HCT116 (cell line): ENCODE measurements around the gene B3GNT5. TPM values are rescaled to one million over a fixed set of nuclear protein-coding genes. Genes with fewer than 3 reads are reported as not detected.

ENCODE experiments used
- ATAC-seq: fragments of 200-7000 bp; cut with Tn5 transposase; 2 replicates; pipeline ENCODE4 v1.9.1; 2020; ENCODE audit warnings: mild to moderate bottlenecking, moderate library complexity
- BruUV-seq: library from RNA; stranded (reverse); fragments of 400-500 nt; replicated peaks from 2 replicates; lab custom pipeline; 2021; lab: Mats Ljungman, UMichigan
- CTCF ChIA-PET: fragments of 300-600 bp; sonication (Branson Sonifier 250); formaldehyde crosslinking; loops from one replicate; lab custom pipeline; 2021; ENCODE audit warnings: antibody characterized with exemption; lab: Charles Lee
- POLR2A ChIA-PET: fragments of 300-600, 350-600 bp; sonication (Branson Sonifier 250); formaldehyde crosslinking; loops from one replicate; lab custom pipeline; 2021; ENCODE audit warnings: antibody characterized with exemption; lab: Charles Lee
- RAD21 ChIA-PET, 2 experiments: fragments of 300-600 bp; sonication (Branson Sonifier 250); formaldehyde crosslinking; loops; one replicate each; lab custom pipeline; 2023; ENCODE audit warnings: low total read pairs in 2 of 2; ENCODE audit not compliant: uncharacterized antibody in 2 of 2, unreplicated experiment in 2 of 2, low non-redundant PET in 1 of 2; lab: Charles Lee
- DNase-seq: peaks from one replicate; pipeline ENCODE4 v3.0.0-alpha.2; 2010; ENCODE audit warnings: low read depth, low spot score
- H2AFZ ChIP-seq: fragments of 200-600 bp; shearing (Covaris generic), sonication (generic); 2 replicates; pipeline ENCODE4 v1.6.1; 2017; ENCODE audit warnings: low read depth, mixed run types, mixed read lengths, antibody characterized with exemption, low read length; ENCODE audit not compliant: poor library complexity, severe bottlenecking
- H3K27ac ChIP-seq: 2 replicates; pipeline ENCODE4 v1.5.1; 2012; ENCODE audit warnings: low read depth, low read length
- H3K27me3 ChIP-seq: fragments of 200-600 bp; sonication (generic); 2 replicates; pipeline ENCODE4 v1.6.1; 2016; ENCODE audit warnings: mixed run types, low read length, mixed read lengths; ENCODE audit not compliant: insufficient read depth
- H3K36me3 ChIP-seq, 2 experiments: fragments of 200-500 bp in 1 of 2; fragments of 200-600 bp in 1 of 2; sonication (Bioruptor generic) in 1 of 2; sonication (generic) in 1 of 2; 2 replicates each; pipeline versions ENCODE4 v1.5.1 to v1.6.1; 2014 to 2016; ENCODE audit warnings: low read length in 2 of 2, inconsistent platforms in 1 of 2, mixed read lengths in 1 of 2, mixed run types in 1 of 2; ENCODE audit not compliant: insufficient read depth in 2 of 2, control insufficient read depth in 1 of 2
- H3K4me1 ChIP-seq, 2 experiments: fragments of 200-600 bp in 1 of 2; sonication (generic) in 1 of 2; 2 replicates each; pipeline versions ENCODE4 v1.5.1 to v1.6.1; 2012 to 2017; ENCODE audit warnings: low read length in 2 of 2, inconsistent platforms in 1 of 2, mild to moderate bottlenecking in 1 of 2, mixed read lengths in 1 of 2, mixed run types in 1 of 2, moderate library complexity in 1 of 2; ENCODE audit not compliant: insufficient read depth in 2 of 2, control insufficient read depth in 1 of 2
- H3K4me2 ChIP-seq: fragments of 200-600 bp; sonication (generic); 2 replicates; pipeline ENCODE4 v1.6.1; 2017; ENCODE audit warnings: mixed run types, low read length, mixed read lengths
- H3K4me3 ChIP-seq, 2 experiments: fragments of 200-600 bp in 1 of 2; sonication (generic) in 1 of 2; replicated peaks in 1 of 2; 2 replicates each; pipeline ENCODE4 v1.5.1; 2011 to 2016; ENCODE audit warnings: low read length in 2 of 2, control low read depth in 1 of 2, low read depth in 1 of 2, mild to moderate bottlenecking in 1 of 2, mixed read lengths in 1 of 2, mixed run types in 1 of 2
- H3K79me2 ChIP-seq: fragments of 200-600 bp; sonication (generic); 2 replicates; pipeline ENCODE4 v1.6.1; 2017; ENCODE audit warnings: mild to moderate bottlenecking, mixed run types, low read length, moderate library complexity, mixed read lengths; ENCODE audit not compliant: insufficient read depth
- H3K9ac ChIP-seq: fragments of 200-600 bp; sonication (generic); 2 replicates; pipeline ENCODE4 v1.6.1; 2016; ENCODE audit warnings: low read length, mixed read lengths
- H3K9me2 ChIP-seq: fragments of 200-600 bp; sonication (generic), shearing (Covaris generic); 2 replicates; pipeline ENCODE4 v1.6.1; 2017; ENCODE audit warnings: mixed run types, mild to moderate bottlenecking, moderate library complexity; ENCODE audit not compliant: insufficient read depth
- H3K9me3 ChIP-seq, 2 experiments: fragments of 200-500 bp in 1 of 2; fragments of 200-600 bp in 1 of 2; sonication (Bioruptor generic) in 1 of 2; sonication (generic) in 1 of 2; 2 replicates each; pipeline ENCODE4 v1.6.1; 2014 to 2017; ENCODE audit warnings: low read length in 2 of 2, mixed read lengths in 2 of 2, inconsistent platforms in 1 of 2, low read depth in 1 of 2, mild to moderate bottlenecking in 1 of 2, mixed run types in 1 of 2, moderate library complexity in 1 of 2; ENCODE audit not compliant: control insufficient read depth in 1 of 2, insufficient read depth in 1 of 2
- H4K20me1 ChIP-seq: fragments of 200-600 bp; sonication (generic), shearing (Covaris generic); 2 replicates; pipeline ENCODE4 v1.6.1; 2017; ENCODE audit warnings: mixed run types, mild to moderate bottlenecking, moderate library complexity; ENCODE audit not compliant: insufficient read depth
- CBX3 ChIP-seq: IDR thresholded peaks from 2 replicates; pipeline ENCODE4 v1.6.1; 2012; ENCODE audit warnings: low read depth
- CEBPB ChIP-seq: IDR thresholded peaks from 2 replicates; pipeline ENCODE4 v1.6.1; 2012; ENCODE audit warnings: low read depth
- EGR1 ChIP-seq: IDR thresholded peaks from 2 replicates; pipeline ENCODE4 v1.6.1; 2012; ENCODE audit warnings: low read depth
- ELF1 ChIP-seq: IDR thresholded peaks from 2 replicates; pipeline ENCODE4 v1.6.1; 2012; ENCODE audit warnings: low read depth, borderline replicate concordance
- EZH2 ChIP-seq: fragments of 200-600 bp; sonication (generic); IDR thresholded peaks from 2 replicates; pipeline ENCODE4 v1.6.1; 2017; ENCODE audit warnings: antibody characterized with exemption, mixed run types
- EZH2phosphoT487 ChIP-seq: fragments of 200-600 bp; IDR thresholded peaks from 2 replicates; pipeline ENCODE4 v1.6.1; 2018; ENCODE audit warnings: antibody characterized with exemption, borderline replicate concordance
- FOSL1 ChIP-seq: IDR thresholded peaks from 2 replicates; pipeline ENCODE4 v1.6.1; 2012; ENCODE audit warnings: low read depth
- JUND ChIP-seq: IDR thresholded peaks from 2 replicates; pipeline ENCODE4 v1.6.1; 2012
- POLR2A ChIP-seq: IDR thresholded peaks from 2 replicates; pipeline ENCODE4 v1.7.0; 2011; ENCODE audit warnings: borderline replicate concordance; ENCODE audit not compliant: insufficient read depth, insufficient read length; ENCODE audit errors: extremely low read depth
- POLR2AphosphoS5 ChIP-seq: IDR thresholded peaks from 2 replicates; pipeline ENCODE4 v1.6.1; 2011; ENCODE audit warnings: mild to moderate bottlenecking, low read depth, low read length, moderate library complexity
- RAD21 ChIP-seq: IDR thresholded peaks from 2 replicates; pipeline ENCODE4 v1.6.1; 2012; ENCODE audit warnings: low read depth, mild to moderate bottlenecking
- SIN3A ChIP-seq: IDR thresholded peaks from 2 replicates; pipeline ENCODE4 v1.6.1; 2012; ENCODE audit warnings: low read depth
- SP1 ChIP-seq: IDR thresholded peaks from 2 replicates; pipeline ENCODE4 v1.6.1; 2012; ENCODE audit warnings: low read depth
- SRF ChIP-seq: IDR thresholded peaks from 2 replicates; pipeline ENCODE4 v1.6.1; 2012; ENCODE audit warnings: low read depth
- TCF7L2 ChIP-seq: IDR thresholded peaks from 2 replicates; pipeline ENCODE4 v1.7.0; 2011; ENCODE audit warnings: borderline replicate concordance, inconsistent platforms; ENCODE audit not compliant: insufficient read depth, insufficient read length; ENCODE audit errors: extremely low read depth
- YY1 ChIP-seq: IDR thresholded peaks from 2 replicates; pipeline ENCODE4 v1.6.1; 2011; ENCODE audit warnings: low read length, low read depth, moderate library complexity, mild to moderate bottlenecking; ENCODE audit not compliant: insufficient replicate concordance; ENCODE audit errors: extremely low read depth
- ZNF274 ChIP-seq: fragments of 200-500 bp; sonication (Bioruptor generic); IDR thresholded peaks from 2 replicates; pipeline ENCODE4 v1.6.1; 2014; ENCODE audit warnings: mild to moderate bottlenecking, low read depth, low read length, inconsistent platforms
- intact Hi-C: fragments of 100-400 bp; cut with micrococcal nuclease; formaldehyde crosslinking; loops from 2 replicates; pipeline ENCODE4 v1.10.0; 2022
- total RNA-seq: library from RNA; stranded (reverse); gene quantifications from one replicate; pipeline ENCODE4 v1.2.1, GENCODE V29; 2021; ENCODE audit not compliant: unreplicated experiment
- TF ChIP-seq, protein P1 (sequence below), 3 experiments: fragments of 200-600 bp in 1 of 3; sonication (generic) in 1 of 3; IDR thresholded peaks in 2 of 3; conservative IDR thresholded peaks in 1 of 3; 2 replicates each; pipeline ENCODE4 v1.5.1; 2012 to 2017; ENCODE audit warnings: low read depth in 2 of 3, low read length in 2 of 3, antibody characterized with exemption in 1 of 3, borderline replicate concordance in 1 of 3, control low read depth in 1 of 3, mild to moderate bottlenecking in 1 of 3, mixed read lengths in 1 of 3, mixed run types in 1 of 3, moderate library complexity in 1 of 3; ENCODE audit not compliant: insufficient read depth in 1 of 3
- TF ChIP-seq, protein P2 (sequence below): IDR thresholded peaks from 2 replicates; pipeline ENCODE4 v1.6.1; 2012
- TF ChIP-seq, protein P3 (sequence below): IDR thresholded peaks from 2 replicates; pipeline ENCODE4 v1.6.1; 2012

B3GNT5 gene
- total RNA-seq, 1 experiment from 2014 or later: 25.3 TPM

DNA sequence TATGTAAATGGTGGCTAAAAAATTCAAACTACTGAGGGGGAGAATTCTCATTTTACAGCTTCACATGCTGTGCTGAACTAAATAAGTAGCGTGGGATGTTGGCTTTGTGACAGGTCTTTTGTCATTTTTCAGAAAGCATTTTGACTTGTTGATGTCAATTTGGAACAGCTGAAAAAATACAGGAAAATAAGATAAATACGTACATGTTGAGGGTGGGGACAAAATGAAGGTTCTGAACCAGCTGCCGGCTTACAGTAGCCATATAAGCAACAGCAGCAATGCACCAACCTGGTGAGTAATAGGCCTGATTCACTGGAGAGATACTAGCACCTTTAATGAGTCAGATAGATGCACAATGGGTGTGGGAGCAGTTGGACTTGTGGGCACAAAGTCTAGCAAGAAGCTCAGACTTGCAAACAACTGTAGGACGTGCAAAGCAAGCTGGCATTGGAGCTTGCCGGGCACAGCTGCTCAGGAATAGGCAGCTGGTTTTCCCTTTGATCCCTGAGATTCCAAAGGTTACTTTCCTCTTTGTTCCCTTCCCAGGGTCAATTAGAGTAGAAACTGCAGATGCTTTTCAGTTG lies 12.9 kb downstream of the B3GNT5 start:
- Histone ChIP-seq H3K9me3 (no peaks in the 10 kb centered on the region), H2AFZ (no peak overlapping the region), H3K9me2 (no peaks in the 10 kb centered on the region), H3K4me3 (peak overlapping the region in 1 of 2 experiments; percentile 11; a peak in 2 of 4 replicates), H3K9ac (peak overlapping the region; percentile 49), H3K4me1 (peaks cover 13 to 56% of the 10 kb centered on the region in 2 experiments), H3K4me2 (peak overlapping the region; percentile 77), H3K27me3 (no peaks in the 10 kb centered on the region), H3K27ac (no peak overlapping the region; the same call in 1 of the 2 replicates), H4K20me1 (no peaks in the 10 kb centered on the region), H3K36me3 (peaks cover 2 to 12% of the 10 kb centered on the region in 2 experiments; a peak in 2 of 4 replicates), H3K79me2 (peaks cover 68% of the 10 kb centered on the region)
- DNase-seq (peak; percentile 81), ATAC-seq (peak; percentile 93)
- ChIA-PET CTCF (interaction anchor here (1.6 kb wide), 1 partner anchor 117 kb away, joined by 3 read pairs; no protein-coding TSS in a partner anchor), POLR2A (no interaction called here), RAD21 (no interaction called here)
- BruUV-seq: no TSS peak
- intact Hi-C loops: no loop called here
- TF ChIP-seq CBX3 (peak; percentile 79; the same call in 1 of the 2 replicates), YY1 (peak; percentile 21), FOSL1 (peak; percentile 85), POLR2AphosphoS5 (peak; percentile 27; the same call in 1 of the 2 replicates), JUND (peak; percentile 87), SRF (peak; percentile 62; the same call in 1 of the 2 replicates), POLR2A (no peak), CEBPB (0 out of 2 replicates have a peak, but pooled peaks have one; percentile 16), EGR1 (no peak), SP1 (peak; percentile 78), EZH2 (no peak)

DNA sequence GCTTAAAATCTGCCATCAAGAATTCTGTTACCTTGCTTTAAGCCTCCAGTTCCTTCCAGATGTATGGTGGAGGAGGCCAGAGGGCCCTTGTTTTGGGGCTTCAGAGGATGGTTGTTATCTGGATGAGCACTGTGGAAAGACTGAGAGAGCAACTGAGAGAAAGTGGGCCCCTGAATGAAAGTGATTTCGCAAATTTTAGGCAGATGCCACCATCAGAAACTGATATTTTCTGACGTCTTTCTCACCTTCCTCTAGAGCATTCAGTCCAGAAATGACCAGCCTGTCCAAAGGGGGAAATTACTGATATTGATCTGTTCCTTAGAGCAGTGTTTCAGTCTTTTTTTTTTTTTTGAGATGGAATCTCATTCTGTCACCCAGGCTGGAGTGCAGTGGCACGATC lies 13.4 kb downstream of the B3GNT5 start:
- Histone ChIP-seq H3K79me2 (peaks cover 66% of the 10 kb centered on the region), H2AFZ (no peak overlapping the region), H3K4me3 (peak overlapping the region in 1 of 2 experiments; percentile 11; a peak in 2 of 4 replicates), H3K36me3 (peaks cover 2 to 12% of the 10 kb centered on the region in 2 experiments; a peak in 2 of 4 replicates), H3K4me1 (peaks cover 13 to 56% of the 10 kb centered on the region in 2 experiments), H4K20me1 (no peaks in the 10 kb centered on the region), H3K4me2 (peak overlapping the region; percentile 77), H3K9me3 (no peaks in the 10 kb centered on the region), H3K27ac (no peak overlapping the region; the same call in 1 of the 2 replicates), H3K27me3 (no peaks in the 10 kb centered on the region), H3K9me2 (no peaks in the 10 kb centered on the region), H3K9ac (peak overlapping the region; percentile 49)
- intact Hi-C loops: no loop called here
- ATAC-seq: no peak
- ChIA-PET CTCF (no interaction called here), POLR2A (no interaction called here), RAD21 (no interaction called here)
- DNase-seq: no peak
- no TSS peak for BruUV-seq
- TF ChIP-seq, protein P1, sequence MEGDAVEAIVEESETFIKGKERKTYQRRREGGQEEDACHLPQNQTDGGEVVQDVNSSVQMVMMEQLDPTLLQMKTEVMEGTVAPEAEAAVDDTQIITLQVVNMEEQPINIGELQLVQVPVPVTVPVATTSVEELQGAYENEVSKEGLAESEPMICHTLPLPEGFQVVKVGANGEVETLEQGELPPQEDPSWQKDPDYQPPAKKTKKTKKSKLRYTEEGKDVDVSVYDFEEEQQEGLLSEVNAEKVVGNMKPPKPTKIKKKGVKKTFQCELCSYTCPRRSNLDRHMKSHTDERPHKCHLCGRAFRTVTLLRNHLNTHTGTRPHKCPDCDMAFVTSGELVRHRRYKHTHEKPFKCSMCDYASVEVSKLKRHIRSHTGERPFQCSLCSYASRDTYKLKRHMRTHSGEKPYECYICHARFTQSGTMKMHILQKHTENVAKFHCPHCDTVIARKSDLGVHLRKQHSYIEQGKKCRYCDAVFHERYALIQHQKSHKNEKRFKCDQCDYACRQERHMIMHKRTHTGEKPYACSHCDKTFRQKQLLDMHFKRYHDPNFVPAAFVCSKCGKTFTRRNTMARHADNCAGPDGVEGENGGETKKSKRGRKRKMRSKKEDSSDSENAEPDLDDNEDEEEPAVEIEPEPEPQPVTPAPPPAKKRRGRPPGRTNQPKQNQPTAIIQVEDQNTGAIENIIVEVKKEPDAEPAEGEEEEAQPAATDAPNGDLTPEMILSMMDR (IDR thresholded peaks at IDR 0.05 in 2 of 3, conservative IDR thresholded peaks at IDR 0.05 in 1 of 3; ENCODE audit: borderline replicate concordance in 1 of 3, insufficient read depth in 1 of 3, low read depth in 2 of 3, low read length in 2 of 3): no peak
- TF ChIP-seq, protein P2, sequence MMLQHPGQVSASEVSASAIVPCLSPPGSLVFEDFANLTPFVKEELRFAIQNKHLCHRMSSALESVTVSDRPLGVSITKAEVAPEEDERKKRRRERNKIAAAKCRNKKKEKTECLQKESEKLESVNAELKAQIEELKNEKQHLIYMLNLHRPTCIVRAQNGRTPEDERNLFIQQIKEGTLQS: no peak
- TF ChIP-seq FOSL1 (no peak), CBX3 (no peak), TCF7L2 (no peak), RAD21 (no peak), EZH2 (no peak), SIN3A (no peak), EZH2phosphoT487 (no peak), ELF1 (no peak), EGR1 (no peak), POLR2A (no peak), ZNF274 (no peak)
- TF ChIP-seq, protein P3, sequence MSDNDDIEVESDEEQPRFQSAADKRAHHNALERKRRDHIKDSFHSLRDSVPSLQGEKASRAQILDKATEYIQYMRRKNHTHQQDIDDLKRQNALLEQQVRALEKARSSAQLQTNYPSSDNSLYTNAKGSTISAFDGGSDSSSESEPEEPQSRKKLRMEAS: no peak
